PFSK-1 (cell line): ENCODE data around the gene CISH.

Experiments used
- POLR2AphosphoS5 ChIP-seq: IDR thresholded peaks from 2 replicates; pipeline ENCODE4 v1.6.1; 2012; ENCODE audit warnings: low read depth, mild to moderate bottlenecking, control low read depth, low read length, moderate library complexity
- TAF1 ChIP-seq: IDR thresholded peaks from 2 replicates; pipeline ENCODE4 v1.6.1; 2012; ENCODE audit warnings: low read length, control low read depth, borderline replicate concordance; ENCODE audit not compliant: insufficient read depth
- TF ChIP-seq, protein P1 (sequence below), 2 experiments: IDR thresholded peaks; 2 replicates each; pipeline versions ENCODE4 v1.6.1 to v1.8.0; 2011 to 2012; ENCODE audit warnings: low read depth in 2 of 2, low read length in 2 of 2, control low read depth in 1 of 2, inconsistent platforms in 1 of 2, mild to moderate bottlenecking in 1 of 2, moderate library complexity in 1 of 2; ENCODE audit not compliant: insufficient read depth in 1 of 2

DNA sequence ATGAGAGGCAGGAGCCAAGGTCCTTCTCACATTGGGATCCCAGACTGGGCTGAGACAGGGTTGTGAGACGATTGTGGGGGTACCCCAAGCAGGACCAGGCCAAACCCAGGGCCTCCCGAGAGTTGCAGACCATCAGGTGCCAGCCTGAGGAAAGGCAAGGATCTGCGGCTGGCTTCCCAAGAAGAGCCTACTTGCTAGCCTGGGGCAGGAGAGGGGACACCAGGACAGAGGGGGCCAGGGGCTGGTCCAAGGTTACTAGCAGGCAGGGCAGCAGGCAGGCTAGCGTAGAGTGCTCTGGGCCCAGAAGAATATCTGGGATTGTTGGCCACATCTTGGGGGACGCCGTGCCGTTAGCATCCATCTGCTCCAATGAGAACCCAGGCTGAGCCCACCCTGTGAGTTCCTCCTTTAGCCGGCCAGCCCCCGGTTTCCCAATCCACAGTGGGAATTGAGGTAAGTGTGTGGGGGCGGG is 546 bp downstream of the CISH start:
- no peak for TF ChIP-seq POLR2AphosphoS5
- TF ChIP-seq, protein P1, sequence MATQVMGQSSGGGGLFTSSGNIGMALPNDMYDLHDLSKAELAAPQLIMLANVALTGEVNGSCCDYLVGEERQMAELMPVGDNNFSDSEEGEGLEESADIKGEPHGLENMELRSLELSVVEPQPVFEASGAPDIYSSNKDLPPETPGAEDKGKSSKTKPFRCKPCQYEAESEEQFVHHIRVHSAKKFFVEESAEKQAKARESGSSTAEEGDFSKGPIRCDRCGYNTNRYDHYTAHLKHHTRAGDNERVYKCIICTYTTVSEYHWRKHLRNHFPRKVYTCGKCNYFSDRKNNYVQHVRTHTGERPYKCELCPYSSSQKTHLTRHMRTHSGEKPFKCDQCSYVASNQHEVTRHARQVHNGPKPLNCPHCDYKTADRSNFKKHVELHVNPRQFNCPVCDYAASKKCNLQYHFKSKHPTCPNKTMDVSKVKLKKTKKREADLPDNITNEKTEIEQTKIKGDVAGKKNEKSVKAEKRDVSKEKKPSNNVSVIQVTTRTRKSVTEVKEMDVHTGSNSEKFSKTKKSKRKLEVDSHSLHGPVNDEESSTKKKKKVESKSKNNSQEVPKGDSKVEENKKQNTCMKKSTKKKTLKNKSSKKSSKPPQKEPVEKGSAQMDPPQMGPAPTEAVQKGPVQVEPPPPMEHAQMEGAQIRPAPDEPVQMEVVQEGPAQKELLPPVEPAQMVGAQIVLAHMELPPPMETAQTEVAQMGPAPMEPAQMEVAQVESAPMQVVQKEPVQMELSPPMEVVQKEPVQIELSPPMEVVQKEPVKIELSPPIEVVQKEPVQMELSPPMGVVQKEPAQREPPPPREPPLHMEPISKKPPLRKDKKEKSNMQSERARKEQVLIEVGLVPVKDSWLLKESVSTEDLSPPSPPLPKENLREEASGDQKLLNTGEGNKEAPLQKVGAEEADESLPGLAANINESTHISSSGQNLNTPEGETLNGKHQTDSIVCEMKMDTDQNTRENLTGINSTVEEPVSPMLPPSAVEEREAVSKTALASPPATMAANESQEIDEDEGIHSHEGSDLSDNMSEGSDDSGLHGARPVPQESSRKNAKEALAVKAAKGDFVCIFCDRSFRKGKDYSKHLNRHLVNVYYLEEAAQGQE (IDR thresholded peaks at IDR 0.05; ENCODE audit: insufficient read depth in 1 of 2, low read depth in 2 of 2, low read length in 2 of 2): no peak
- no peak for TF ChIP-seq TAF1
